H1 (cell line): Measurements from ENCODE around the gene CIC. TPM values are rescaled to one million over a fixed set of nuclear protein-coding genes. Genes with fewer than 3 reads are reported as not detected.

Experiments
- CTCF ChIA-PET: fragments of 300-600 bp; sonication (Branson Sonifier 250); formaldehyde crosslinking; loops from one replicate; lab custom pipeline; 2021; ENCODE audit not compliant: partially characterized antibody; lab: Charles Lee
- POLR2A ChIA-PET: fragments of 300-600 bp; sonication (Branson Sonifier 250); formaldehyde crosslinking; loops from one replicate; lab custom pipeline; 2021; ENCODE audit warnings: inconsistent platforms; ENCODE audit not compliant: partially characterized antibody; lab: Charles Lee
- DNase-seq, 2 experiments: peaks; one replicate each; pipeline versions ENCODE4 v3.0.0 to v3.0.0-alpha.2; 2010 to 2022; ENCODE audit warnings: low spot score in 2 of 2, low read depth in 1 of 2, mixed read lengths in 1 of 2
- FAIRE-seq: peaks from 2 replicates; lab custom pipeline; 2011; peaks lifted over from hg19 to GRCh38; lab: Jason Lieb, UNC
- H2AFZ ChIP-seq: 2 replicates; pipeline ENCODE4 v1.8.1; 2012; ENCODE audit warnings: low read length, inconsistent platforms
- H2AK5ac ChIP-seq: 2 replicates; pipeline ENCODE4 v1.6.1; 2013; ENCODE audit warnings: low read depth, low read length
- H2BK120ac ChIP-seq: replicated peaks from 2 replicates; pipeline ENCODE3; 2013; ENCODE audit warnings: low read depth, low read length, inconsistent platforms
- H2BK12ac ChIP-seq: 2 replicates; pipeline ENCODE4 v1.6.1; 2013; ENCODE audit warnings: low read depth, low read length
- H2BK15ac ChIP-seq: 2 replicates; pipeline ENCODE4 v1.6.1; 2013; ENCODE audit warnings: low read length
- H2BK20ac ChIP-seq: 2 replicates; pipeline ENCODE4 v1.6.1; 2013; ENCODE audit warnings: low read length
- H2BK5ac ChIP-seq: 2 replicates; pipeline ENCODE4 v1.6.1; 2013; ENCODE audit warnings: low read depth, low read length
- H3K14ac ChIP-seq: 2 replicates; pipeline ENCODE4 v1.6.1; 2013; ENCODE audit warnings: inconsistent platforms; ENCODE audit not compliant: insufficient read length
- H3K18ac ChIP-seq: 2 replicates; pipeline ENCODE4 v1.6.1; 2013; ENCODE audit warnings: low read length; ENCODE audit errors: extremely low read depth
- H3K23ac ChIP-seq: 2 replicates; pipeline ENCODE4 v1.6.1; 2013; ENCODE audit warnings: inconsistent platforms; ENCODE audit not compliant: insufficient read length
- H3K23me2 ChIP-seq: 2 replicates; pipeline ENCODE4 v1.6.1; 2013; ENCODE audit warnings: low read depth, low read length
- H3K27ac ChIP-seq: 2 replicates; pipeline ENCODE4 v1.6.1; 2011; ENCODE audit warnings: low read depth, low read length, inconsistent platforms
- H3K27me3 ChIP-seq, 4 experiments: replicated peaks in 1 of 4; 1 replicate in 1 of 4; 2 replicates in 3 of 4; pipeline versions ENCODE4 v1.6.1 to v1.8.1; 2011 to 2013; ENCODE audit warnings: low read length in 3 of 4, mild to moderate bottlenecking in 3 of 4, inconsistent platforms in 2 of 4, mixed read lengths in 2 of 4, moderate library complexity in 1 of 4; ENCODE audit not compliant: control insufficient read depth in 3 of 4, insufficient read depth in 3 of 4; ENCODE audit errors: extremely low read depth in 1 of 4
- H3K36me3 ChIP-seq, 4 experiments: 2 replicates each; pipeline versions ENCODE4 v1.6.1 to v1.8.1; 2011 to 2013; ENCODE audit warnings: mild to moderate bottlenecking in 4 of 4, low read length in 3 of 4, moderate library complexity in 2 of 4, control low read depth in 1 of 4, inconsistent platforms in 1 of 4; ENCODE audit not compliant: insufficient read depth in 4 of 4, control insufficient read depth in 2 of 4
- H3K4ac ChIP-seq: replicated peaks from 2 replicates; pipeline ENCODE3; 2013; ENCODE audit warnings: low read length, low read depth, mixed read lengths, inconsistent platforms; ENCODE audit not compliant: insufficient read length
- H3K4me1 ChIP-seq, 4 experiments: replicated peaks in 1 of 4; 1 replicate in 1 of 4; 2 replicates in 3 of 4; pipeline versions ENCODE4 v1.6.1 to v1.8.1; 2011 to 2013; ENCODE audit warnings: low read length in 3 of 4, inconsistent platforms in 2 of 4, mixed read lengths in 1 of 4; ENCODE audit not compliant: insufficient read depth in 4 of 4, control insufficient read depth in 3 of 4
- H3K4me2 ChIP-seq, 2 experiments: 2 replicates each; pipeline versions ENCODE4 v1.6.1 to v1.8.1; 2011 to 2013; ENCODE audit warnings: low read depth in 2 of 2, low read length in 2 of 2, control low read depth in 1 of 2, inconsistent platforms in 1 of 2, mild to moderate bottlenecking in 1 of 2; ENCODE audit not compliant: insufficient read depth in 1 of 2
- H3K4me3 ChIP-seq, 4 experiments: fragments of 200-600, 300-600 bp in 1 of 4; sonication (generic), shearing (Covaris generic), sonication (Bioruptor Twin) in 1 of 4; 2 replicates each; pipeline versions ENCODE4 v1.5.1 to v1.8.1; 2011 to 2016; ENCODE audit warnings: low read length in 4 of 4, low read depth in 3 of 4, control low read depth in 2 of 4, inconsistent platforms in 2 of 4, mild to moderate bottlenecking in 2 of 4, mixed read lengths in 1 of 4, moderate library complexity in 1 of 4; ENCODE audit not compliant: insufficient read depth in 2 of 4; ENCODE audit errors: extremely low read depth in 1 of 4
- H3K56ac ChIP-seq: replicated peaks from 2 replicates; pipeline ENCODE3; 2013; ENCODE audit warnings: low read depth, mild to moderate bottlenecking, mixed read lengths, low read length, inconsistent platforms; ENCODE audit not compliant: insufficient read length
- H3K79me1 ChIP-seq: 2 replicates; pipeline ENCODE4 v1.6.1; 2013; ENCODE audit warnings: low read depth, low read length, control low read depth
- H3K79me2 ChIP-seq, 2 experiments: 2 replicates each; pipeline versions ENCODE4 v1.6.1 to v1.8.1; 2012 to 2013; ENCODE audit warnings: low read length in 2 of 2, mild to moderate bottlenecking in 2 of 2, inconsistent platforms in 1 of 2; ENCODE audit not compliant: insufficient read depth in 2 of 2, control insufficient read depth in 1 of 2
- H3K9ac ChIP-seq, 4 experiments: replicated peaks in 1 of 4; 1 replicate in 1 of 4; 2 replicates in 3 of 4; pipeline versions ENCODE4 v1.6.1 to v1.8.1; 2011 to 2013; ENCODE audit warnings: low read depth in 3 of 4, low read length in 3 of 4, control low read depth in 2 of 4, mild to moderate bottlenecking in 2 of 4, moderate library complexity in 2 of 4, inconsistent platforms in 1 of 4; ENCODE audit errors: extremely low read depth in 1 of 4
- H3K9me3 ChIP-seq, 2 experiments: 2 replicates each; pipeline versions ENCODE4 v1.6.1 to v1.8.1; 2012 to 2013; ENCODE audit warnings: mild to moderate bottlenecking in 2 of 2, moderate library complexity in 2 of 2, control low read depth in 1 of 2, inconsistent platforms in 1 of 2, low read depth in 1 of 2, low read length in 1 of 2, mixed read lengths in 1 of 2; ENCODE audit not compliant: insufficient read depth in 2 of 2
- H4K20me1 ChIP-seq, 2 experiments: replicated peaks in 1 of 2; 2 replicates each; pipeline versions ENCODE3 to v1.8.1; 2011 to 2013; ENCODE audit warnings: inconsistent platforms in 2 of 2, low read length in 2 of 2, mild to moderate bottlenecking in 1 of 2; ENCODE audit not compliant: insufficient read depth in 2 of 2, control insufficient read depth in 1 of 2
- H4K5ac ChIP-seq: 2 replicates; pipeline ENCODE4 v1.6.1; 2013; ENCODE audit warnings: low read length, low read depth, mixed read lengths, inconsistent platforms; ENCODE audit not compliant: insufficient read length
- H4K8ac ChIP-seq: 2 replicates; pipeline ENCODE4 v1.8.0; 2013; ENCODE audit warnings: mild to moderate bottlenecking, moderate library complexity, low read length, inconsistent platforms; ENCODE audit not compliant: insufficient read depth; ENCODE audit errors: extremely low read depth
- H4K91ac ChIP-seq: replicated peaks from 2 replicates; pipeline ENCODE3; 2013; ENCODE audit warnings: low read length, mixed read lengths, inconsistent platforms; ENCODE audit not compliant: insufficient read length
- BCL11A ChIP-seq, 2 experiments: IDR thresholded peaks; one replicate each; pipeline ENCODE4 v1.6.1; 2011; ENCODE audit warnings: low read depth in 2 of 2, low read length in 2 of 2, mild to moderate bottlenecking in 2 of 2
- CHD2 ChIP-seq: IDR thresholded peaks from 2 replicates; pipeline ENCODE4 v1.6.1; 2012; ENCODE audit warnings: low read length, improper control_type of control experiment
- GABPA ChIP-seq: IDR thresholded peaks from 2 replicates; pipeline ENCODE4 v1.6.1; 2011; ENCODE audit warnings: mild to moderate bottlenecking, low read length, moderate library complexity, borderline replicate concordance; ENCODE audit not compliant: insufficient read depth
- KDM5A ChIP-seq: fragments of 200-600 bp; IDR thresholded peaks from 2 replicates; pipeline ENCODE4 v1.7.1; 2012; ENCODE audit warnings: mild to moderate bottlenecking, low read length, inconsistent platforms, mixed read lengths
- MAFK ChIP-seq: IDR thresholded peaks from 2 replicates; pipeline ENCODE4 v1.6.1; 2012; ENCODE audit warnings: low read depth, mild to moderate bottlenecking, improper control_type of control experiment, low read length
- NANOG ChIP-seq: IDR thresholded peaks from 2 replicates; pipeline ENCODE4 v1.6.1; 2011; ENCODE audit warnings: low read length, low read depth, mild to moderate bottlenecking, inconsistent platforms; ENCODE audit not compliant: insufficient read depth, poor library complexity, severe bottlenecking
- PHF8 ChIP-seq: fragments of 200-600 bp; sonication (generic); conservative IDR thresholded peaks from 2 replicates; pipeline ENCODE4 v1.7.1; 2012; ENCODE audit warnings: low read depth, mild to moderate bottlenecking, inconsistent platforms, low read length, moderate library complexity
- RAD21 ChIP-seq, 2 experiments: IDR thresholded peaks in 1 of 2; conservative IDR thresholded peaks in 1 of 2; 2 replicates each; pipeline ENCODE4 v1.6.1; 2011; ENCODE audit warnings: low read depth in 2 of 2, low read length in 2 of 2, improper control_type of control experiment in 1 of 2, inconsistent platforms in 1 of 2, mild to moderate bottlenecking in 1 of 2, moderate library complexity in 1 of 2
- RFX5 ChIP-seq: IDR thresholded peaks from 2 replicates; pipeline ENCODE4 v1.6.1; 2011; ENCODE audit warnings: low read depth, low read length, improper control_type of control experiment, borderline replicate concordance
- RNF2 ChIP-seq: fragments of 200-900, 300-1000 bp; sonication (generic); IDR thresholded peaks from 2 replicates; pipeline ENCODE4 v1.7.1; 2016; ENCODE audit warnings: borderline replicate concordance, low read depth, mild to moderate bottlenecking, antibody characterized with exemption, low read length; ENCODE audit not compliant: poor library complexity, severe bottlenecking; ENCODE audit errors: missing control alignments
- SIX5 ChIP-seq: IDR thresholded peaks from 2 replicates; pipeline ENCODE4 v1.6.1; 2011; ENCODE audit warnings: mild to moderate bottlenecking, low read depth, low read length
- SRF ChIP-seq: IDR thresholded peaks from 2 replicates; pipeline ENCODE4 v1.6.1; 2011; ENCODE audit warnings: mild to moderate bottlenecking, low read depth, low read length, moderate library complexity
- ZNF274 ChIP-seq: IDR thresholded peaks from 2 replicates; pipeline ENCODE4 v1.7.0; 2012; ENCODE audit warnings: low read length, borderline replicate concordance; ENCODE audit errors: extremely low read depth
- WGBS, 2 experiments: shearing (Covaris generic) in 1 of 2; methylation state at CpG; one replicate each; pipeline versions ENCODE4 v1.1.6 to v1.1.7; 2013 to 2015; ENCODE audit warnings: low lambda C conversion rate in 2 of 2, mixed read lengths in 2 of 2, inconsistent platforms in 1 of 2, low coverage in 1 of 2, missing lambda C conversion rate in 1 of 2; ENCODE audit not compliant: insufficient replicate concordance in 2 of 2, insufficient coverage in 1 of 2, insufficient read length in 1 of 2; ENCODE audit errors: extremely low coverage in 1 of 2, missing lambda C conversion rate in 1 of 2; 5-methylcytosine and 5-hydroxymethylcytosine counted together
- polyA plus RNA-seq, 7 experiments: library from polyadenylated mRNA; depleted of rRNA in 3 of 7; stranded (reverse) in 5 of 7; unstranded in 2 of 7; fragments of >200 nt in 5 of 7; fragments of 200-250 nt in 2 of 7; gene quantifications; 1 replicate in 5 of 7; 2 replicates in 1 of 7; 4 replicates in 1 of 7; pipeline versions ENCODE4 v1.2.1 to v1.2.3, GENCODE V29; 2011 to 2013; ENCODE audit warnings: missing spikeins in 2 of 7, mixed read lengths in 2 of 7
- total RNA-seq: library from RNA; stranded (reverse); fragmentation: NEBNext Ultra II Directional; extraction: Animal tissue kit (Norgen Biotek cat#: 25700); gene quantifications from 2 replicates; pipeline ENCODE4 v1.2.1, GENCODE V29; 2021

CIC gene
- total and polyA plus RNA-seq, 2 of the 8 experiments (the other 6 are each of a cell fraction or from before 2014, with no cell fraction given) = 13.2 to 43.6 TPM

DNA sequence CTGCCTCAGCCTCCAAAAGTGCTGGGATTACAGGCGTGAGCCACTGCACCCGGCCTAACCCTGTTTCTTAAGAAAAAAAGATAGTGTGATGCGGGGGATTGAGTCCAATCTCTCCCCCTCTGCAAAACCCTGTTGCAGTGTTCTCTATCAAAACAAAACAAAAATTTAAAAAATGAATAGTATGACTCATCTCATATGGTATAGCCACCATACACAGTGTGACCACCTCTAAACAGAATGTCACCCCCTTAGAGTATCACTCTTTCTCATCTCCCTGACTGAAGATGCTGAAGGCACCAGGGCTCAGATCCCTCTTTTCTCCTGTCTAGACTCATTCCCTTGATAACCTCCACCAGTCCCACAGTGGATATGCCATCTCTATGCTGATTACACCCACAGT, 7.3 kb upstream of the CIC start:
- Histone ChIP-seq H4K20me1 (no peaks in the 10 kb centered on the region), H3K4ac (no peak overlapping the region), H2AFZ (no peak overlapping the region), H2BK12ac (no peak overlapping the region), H3K9ac (no peak overlapping the region), H3K23ac (no peak overlapping the region), H3K4me2 (no peak overlapping the region), H3K18ac (no peak overlapping the region), H3K56ac (no peak overlapping the region), H2AK5ac (no peak overlapping the region; the same call in 1 of the 2 replicates), H2BK120ac (no peak overlapping the region), H3K27me3 (peaks cover 0 to 2% (median 0%) of the 10 kb centered on the region in 4 experiments; a peak in 1 of 7 replicates), H4K8ac (no peak overlapping the region), H3K4me1 (no peaks in the 10 kb centered on the region), H4K91ac (no peak overlapping the region), H3K9me3 (no peaks in the 10 kb centered on the region), H3K79me1 (no peaks in the 10 kb centered on the region), H3K4me3 (no peak overlapping the region), H4K5ac (no peak overlapping the region), H3K36me3 (no peaks in the 10 kb centered on the region), H2BK20ac (no peak overlapping the region), H2BK15ac (no peak overlapping the region), H3K79me2 (no peaks in the 10 kb centered on the region), H3K14ac (no peak overlapping the region), H3K27ac (no peak overlapping the region), H3K23me2 (no peaks in the 10 kb centered on the region), H2BK5ac (no peak overlapping the region)
- DNase-seq (no peak), FAIRE-seq (no peak)
- CTCF ChIA-PET = interaction anchor here (1.4 to 9.1 kb wide), 3 partner anchors 15 to 33 kb away, joined by 8 to 75 read pairs (median 55); no protein-coding TSS in a partner anchor
- WGBS, 2 experiments = 100% methylated on average over 3 of the region's 3 CpGs; no CpG with 5 or more reads in 1 of the 2 experiments
- POLR2A ChIA-PET = interaction anchor here (1.3 kb wide), 1 partner anchor 15 kb away, joined by 3 read pairs; no protein-coding TSS in a partner anchor
- no peak for TF ChIP-seq ZNF274
- no peak for TF ChIP-seq SRF
- no peak for TF ChIP-seq KDM5A
- no peak for TF ChIP-seq GABPA
- TF ChIP-seq SIX5 = no peak
- no peak for TF ChIP-seq PHF8
- no peak for TF ChIP-seq RAD21 (IDR thresholded peaks at IDR 0.05 in 1 of 2, conservative IDR thresholded peaks at IDR 0.05 in 1 of 2; ENCODE audit: low read depth in 2 of 2, low read length in 2 of 2)
- TF ChIP-seq MAFK = no peak
- TF ChIP-seq RNF2 = no peak
- TF ChIP-seq CHD2 = no peak
- no peak for TF ChIP-seq BCL11A (IDR thresholded peaks at IDR 0.05; ENCODE audit: low read depth in 2 of 2, low read length in 2 of 2)
- TF ChIP-seq NANOG = no peak
- TF ChIP-seq RFX5 = no peak
